H9 (cell line): ENCODE measurements around the gene ALKAL2. TPM values are rescaled to one million over a fixed set of nuclear protein-coding genes. Genes with fewer than 3 reads are reported as not detected.

ENCODE experiments used
- DNase-seq: peaks from one replicate; pipeline ENCODE4 v3.0.0-alpha.2; 2017
- H2AFZ ChIP-seq: one replicate; pipeline ENCODE4 v1.6.1; 2013; ENCODE audit warnings: mild to moderate bottlenecking, low read length, control low read depth, moderate library complexity
- H2AK5ac ChIP-seq: 2 replicates; pipeline ENCODE4 v1.6.1; 2013; ENCODE audit warnings: low read length, control low read depth, mixed read lengths; ENCODE audit not compliant: insufficient read length
- H2BK120ac ChIP-seq: one replicate; pipeline ENCODE4 v1.6.1; 2013; ENCODE audit warnings: low read depth, mild to moderate bottlenecking, low read length, control low read depth, inconsistent platforms; ENCODE audit not compliant: poor library complexity, severe bottlenecking
- H2BK12ac ChIP-seq: 2 replicates; pipeline ENCODE4 v1.6.1; 2013; ENCODE audit warnings: low read length, control low read depth, mixed read lengths, low read depth; ENCODE audit not compliant: insufficient read length
- H2BK15ac ChIP-seq: 2 replicates; pipeline ENCODE4 v1.6.1; 2013; ENCODE audit warnings: low read depth, low read length, control low read depth
- H2BK20ac ChIP-seq: one replicate; pipeline ENCODE4 v1.6.1; 2013; ENCODE audit warnings: low read depth, mild to moderate bottlenecking, low read length, control low read depth, inconsistent platforms; ENCODE audit not compliant: poor library complexity, severe bottlenecking
- H2BK5ac ChIP-seq: 2 replicates; pipeline ENCODE4 v1.6.1; 2013; ENCODE audit warnings: low read length, control low read depth, mixed read lengths; ENCODE audit not compliant: insufficient read length
- H3K14ac ChIP-seq: 2 replicates; pipeline ENCODE4 v1.6.1; 2013; ENCODE audit warnings: low read length, control low read depth; ENCODE audit not compliant: insufficient read depth
- H3K18ac ChIP-seq: 2 replicates; pipeline ENCODE4 v1.6.1; 2013; ENCODE audit warnings: low read depth, mild to moderate bottlenecking, mixed read lengths, low read length, control low read depth; ENCODE audit not compliant: insufficient read length
- H3K23ac ChIP-seq: 2 replicates; pipeline ENCODE4 v1.6.1; 2013; ENCODE audit warnings: low read length, control low read depth, mixed read lengths, low read depth; ENCODE audit not compliant: insufficient read length
- H3K23me2 ChIP-seq: 2 replicates; pipeline ENCODE4 v1.6.1; 2013; ENCODE audit warnings: low read depth, mild to moderate bottlenecking, mixed read lengths, low read length, control low read depth; ENCODE audit not compliant: insufficient read length, poor library complexity, severe bottlenecking
- H3K27ac ChIP-seq: 2 replicates; pipeline ENCODE4 v1.5.1; 2013; ENCODE audit warnings: low read length, control low read depth, mixed read lengths, low read depth; ENCODE audit not compliant: insufficient read length
- H3K27me3 ChIP-seq: 2 replicates; pipeline ENCODE4 v1.6.1; 2013; ENCODE audit warnings: low read length, control low read depth, inconsistent platforms; ENCODE audit not compliant: insufficient read depth
- H3K4ac ChIP-seq: 2 replicates; pipeline ENCODE4 v1.6.1; 2013; ENCODE audit warnings: low read depth, mild to moderate bottlenecking, control low read depth, inconsistent platforms, low read length, moderate library complexity
- H3K4me1 ChIP-seq: 2 replicates; pipeline ENCODE4 v1.6.1; 2013; ENCODE audit warnings: low read length, control low read depth, inconsistent platforms; ENCODE audit not compliant: insufficient read depth
- H3K4me2 ChIP-seq: 2 replicates; pipeline ENCODE4 v1.6.1; 2013; ENCODE audit warnings: low read length, control low read depth, mixed read lengths; ENCODE audit not compliant: insufficient read length, insufficient read depth
- H3K56ac ChIP-seq: 2 replicates; pipeline ENCODE4 v1.6.1; 2013; ENCODE audit warnings: low read depth, mild to moderate bottlenecking, mixed read lengths, low read length, control low read depth; ENCODE audit not compliant: insufficient read length
- H3K79me1 ChIP-seq: 2 replicates; pipeline ENCODE4 v1.6.1; 2013; ENCODE audit warnings: low read depth, mild to moderate bottlenecking, moderate library complexity, low read length, control low read depth, inconsistent platforms; ENCODE audit not compliant: insufficient read depth, poor library complexity, severe bottlenecking
- H3K79me2 ChIP-seq: 2 replicates; pipeline ENCODE4 v1.6.1; 2013; ENCODE audit warnings: low read length, control low read depth, inconsistent platforms; ENCODE audit not compliant: insufficient read depth
- H3K9ac ChIP-seq: 2 replicates; pipeline ENCODE4 v1.6.1; 2013; ENCODE audit warnings: low read length, control low read depth, mixed read lengths; ENCODE audit not compliant: insufficient read length; ENCODE audit errors: extremely low read depth
- H3K9me3 ChIP-seq: one replicate; pipeline ENCODE4 v1.6.1; 2013; ENCODE audit warnings: low read depth, low read length, inconsistent platforms; ENCODE audit not compliant: control insufficient read depth
- H3T11ph ChIP-seq: one replicate; pipeline ENCODE4 v1.6.1; 2013; ENCODE audit warnings: mild to moderate bottlenecking, low read length, control low read depth, inconsistent platforms
- H4K20me1 ChIP-seq: one replicate; pipeline ENCODE4 v1.6.1; 2013; ENCODE audit not compliant: control insufficient read depth, insufficient read length, insufficient read depth
- H4K5ac ChIP-seq: 2 replicates; pipeline ENCODE4 v1.6.1; 2013; ENCODE audit warnings: low read depth, mild to moderate bottlenecking, mixed read lengths, low read length, control low read depth; ENCODE audit not compliant: insufficient read length
- H4K8ac ChIP-seq: replicated peaks from 2 replicates; pipeline ENCODE4 v1.6.1; 2013; ENCODE audit warnings: low read length, control low read depth, mixed read lengths, low read depth; ENCODE audit not compliant: insufficient read length
- H4K91ac ChIP-seq: 2 replicates; pipeline ENCODE4 v1.6.1; 2013; ENCODE audit warnings: low read depth, mild to moderate bottlenecking, moderate library complexity, mixed read lengths, low read length, control low read depth; ENCODE audit not compliant: insufficient read length
- H3K27ac Mint-ChIP-seq, 3 experiments: 2 replicates in 2 of 3; 3 replicates in 1 of 3; pipeline ENCODE4 v1.8.0; 2020 to 2021; ENCODE audit warnings: mixed read lengths in 3 of 3, mild to moderate bottlenecking in 1 of 3, moderate library complexity in 1 of 3
- H3K27me3 Mint-ChIP-seq: 2 replicates; pipeline ENCODE4 v1.8.0; 2021; ENCODE audit warnings: low read depth, mild to moderate bottlenecking, moderate library complexity, mixed read lengths
- H3K36me3 Mint-ChIP-seq, 3 experiments: 2 replicates in 2 of 3; 3 replicates in 1 of 3; pipeline ENCODE4 v1.8.0; 2020 to 2021; ENCODE audit warnings: low read depth in 3 of 3, mixed read lengths in 3 of 3; ENCODE audit not compliant: insufficient read depth in 1 of 3
- H3K4me1 Mint-ChIP-seq, 2 experiments: 2 replicates each; pipeline ENCODE4 v1.8.0; 2020; ENCODE audit warnings: mixed read lengths in 2 of 2
- H3K4me3 Mint-ChIP-seq, 2 experiments: 2 replicates in 1 of 2; 3 replicates in 1 of 2; pipeline ENCODE4 v1.8.0; 2020 to 2021; ENCODE audit warnings: mild to moderate bottlenecking in 2 of 2, mixed read lengths in 2 of 2, moderate library complexity in 1 of 2
- H3K9me3 Mint-ChIP-seq, 2 experiments: 2 replicates in 1 of 2; 3 replicates in 1 of 2; pipeline ENCODE4 v1.8.0; 2020; ENCODE audit warnings: mild to moderate bottlenecking in 2 of 2, mixed read lengths in 2 of 2, moderate library complexity in 1 of 2
- WGBS: extraction: QIAGEN DNeasy Blood & Tissue Kit; methylation state at CpG from one replicate; pipeline ENCODE4 v1.1.7; 2013; ENCODE audit warnings: missing lambda C conversion rate, low lambda C conversion rate, mixed read lengths; ENCODE audit not compliant: insufficient read length; ENCODE audit errors: extremely low coverage; 5-methylcytosine and 5-hydroxymethylcytosine counted together
- total RNA-seq: library from RNA; stranded (reverse); gene quantifications from 2 replicates; pipeline ENCODE4 v1.2.1, GENCODE V29; 2021
- TF ChIP-seq, protein P1 (sequence below): fragments of 200-600 bp; sonication (generic); conservative IDR thresholded peaks from 3 replicates; pipeline ENCODE4 v1.8.0; 2021; ENCODE audit warnings: antibody characterized with exemption, mild to moderate bottlenecking

Gene ALKAL2
- total RNA-seq, 1 experiment from 2014 or later, result 0.48 TPM

DNA sequence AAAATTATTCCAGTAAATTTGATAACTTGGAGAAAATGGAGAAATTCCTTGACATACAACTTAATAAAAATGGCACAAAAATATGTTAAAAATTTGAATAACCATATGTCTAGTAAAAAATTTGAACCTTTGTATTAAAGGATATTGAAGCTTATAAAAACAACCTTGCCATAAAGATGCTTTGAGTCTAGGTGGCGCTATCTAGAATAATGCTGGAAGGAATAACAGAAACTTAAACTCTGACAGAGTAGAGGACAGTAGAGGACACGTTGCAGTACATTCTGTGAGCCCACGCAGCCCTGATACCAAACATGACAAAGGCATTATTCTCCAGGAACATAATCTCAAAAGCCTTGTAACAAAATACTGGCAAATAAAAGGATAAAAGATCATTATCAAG is 44.7 kb upstream of the ALKAL2 start:
- H4K8ac ChIP-seq, result no peak overlapping the region
- no peak overlapping the region for H3T11ph ChIP-seq
- Mint-ChIP-seq H3K36me3 (peaks cover 13 to 24% (median 20%) of the 10 kb centered on the region in 3 experiments), H3K4me1 (no peaks in the 10 kb centered on the region), H3K9me3 (peaks cover 35 to 39% of the 10 kb centered on the region in 2 experiments), H3K27me3 (peaks cover 16% of the 10 kb centered on the region), H3K27ac (no peak overlapping the region), H3K4me3 (no peak overlapping the region)
- H2BK12ac ChIP-seq, result no peak overlapping the region
- no peak overlapping the region for H3K4me2 ChIP-seq
- no peaks in the 10 kb centered on the region for H3K23me2 ChIP-seq
- H3K23ac ChIP-seq, result no peak overlapping the region
- no peak overlapping the region for H3K56ac ChIP-seq
- H3K4me1 ChIP-seq, result no peaks in the 10 kb centered on the region
- H3K14ac ChIP-seq, result no peak overlapping the region
- H3K27me3 ChIP-seq, result peaks cover 3% of the 10 kb centered on the region; the same call in 1 of the 2 replicates
- H2AK5ac ChIP-seq, result no peak overlapping the region
- DNase-seq, result no peak
- no peaks in the 10 kb centered on the region for H3K79me1 ChIP-seq
- no peak overlapping the region for H3K4ac ChIP-seq
- H3K79me2 ChIP-seq, result no peaks in the 10 kb centered on the region
- H3K9ac ChIP-seq, result no peak overlapping the region
- no peak overlapping the region for H2BK120ac ChIP-seq
- H2BK5ac ChIP-seq, result no peak overlapping the region
- no peak overlapping the region for H4K91ac ChIP-seq
- H3K18ac ChIP-seq, result no peak overlapping the region
- no peak overlapping the region for H4K5ac ChIP-seq
- TF ChIP-seq, protein P1, sequence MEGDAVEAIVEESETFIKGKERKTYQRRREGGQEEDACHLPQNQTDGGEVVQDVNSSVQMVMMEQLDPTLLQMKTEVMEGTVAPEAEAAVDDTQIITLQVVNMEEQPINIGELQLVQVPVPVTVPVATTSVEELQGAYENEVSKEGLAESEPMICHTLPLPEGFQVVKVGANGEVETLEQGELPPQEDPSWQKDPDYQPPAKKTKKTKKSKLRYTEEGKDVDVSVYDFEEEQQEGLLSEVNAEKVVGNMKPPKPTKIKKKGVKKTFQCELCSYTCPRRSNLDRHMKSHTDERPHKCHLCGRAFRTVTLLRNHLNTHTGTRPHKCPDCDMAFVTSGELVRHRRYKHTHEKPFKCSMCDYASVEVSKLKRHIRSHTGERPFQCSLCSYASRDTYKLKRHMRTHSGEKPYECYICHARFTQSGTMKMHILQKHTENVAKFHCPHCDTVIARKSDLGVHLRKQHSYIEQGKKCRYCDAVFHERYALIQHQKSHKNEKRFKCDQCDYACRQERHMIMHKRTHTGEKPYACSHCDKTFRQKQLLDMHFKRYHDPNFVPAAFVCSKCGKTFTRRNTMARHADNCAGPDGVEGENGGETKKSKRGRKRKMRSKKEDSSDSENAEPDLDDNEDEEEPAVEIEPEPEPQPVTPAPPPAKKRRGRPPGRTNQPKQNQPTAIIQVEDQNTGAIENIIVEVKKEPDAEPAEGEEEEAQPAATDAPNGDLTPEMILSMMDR, result peak; percentile 64
- H2BK15ac ChIP-seq, result no peak overlapping the region
- H3K9me3 ChIP-seq, result peaks cover 12% of the 10 kb centered on the region
- H2AFZ ChIP-seq, result no peak overlapping the region
- H3K27ac ChIP-seq, result no peak overlapping the region
- H2BK20ac ChIP-seq, result no peak overlapping the region
- WGBS, result no CpG with 5 or more reads among the region's 3 CpGs
- no peaks in the 10 kb centered on the region for H4K20me1 ChIP-seq
